Activated CD8-positive, alpha-beta T cell treated with anti-CD3 and anti-CD28 coated beads for 36 hours (primary cell): ENCODE measurements around the gene ANXA5. TPM values are rescaled to one million over a fixed set of nuclear protein-coding genes. Genes with fewer than 3 reads are reported as not detected.

Source experiments
- ATAC-seq: fragments of 200-7000 bp; cut with Tn5 transposase; one replicate; pipeline ENCODE4 v1.10.0; 2021; ENCODE audit warnings: mild to moderate bottlenecking, moderate library complexity
- CTCF ChIA-PET: fragments of 350-600 bp; sonication (Branson Sonifier 250); formaldehyde crosslinking; loops from one replicate; lab custom pipeline; 2021; ENCODE audit warnings: antibody characterized with exemption; lab: Charles Lee
- POLR2A ChIA-PET: fragments of 350-600 bp; sonication (Branson Sonifier 250); formaldehyde crosslinking; loops from one replicate; lab custom pipeline; 2021; ENCODE audit warnings: antibody characterized with exemption; lab: Charles Lee
- DNase-seq: peaks from one replicate; pipeline ENCODE4 v3.0.0-alpha.2; 2020
- H3K27ac Mint-ChIP-seq: one replicate; pipeline ENCODE4 v1.8.0; 2021; ENCODE audit warnings: mild to moderate bottlenecking, mixed read lengths
- H3K27me3 Mint-ChIP-seq: one replicate; pipeline ENCODE4 v1.8.0; 2021; ENCODE audit warnings: mixed read lengths
- H3K36me3 Mint-ChIP-seq: one replicate; pipeline ENCODE4 v1.8.0; 2021; ENCODE audit warnings: low read depth, mixed read lengths
- H3K4me1 Mint-ChIP-seq: one replicate; pipeline ENCODE4 v1.8.0; 2021; ENCODE audit warnings: low read depth, mixed read lengths
- H3K4me3 Mint-ChIP-seq: one replicate; pipeline ENCODE4 v1.8.0; 2021; ENCODE audit warnings: mild to moderate bottlenecking, moderate library complexity, mixed read lengths
- H3K9me3 Mint-ChIP-seq: one replicate; pipeline ENCODE4 v1.8.0; 2021; ENCODE audit warnings: mixed read lengths
- CTCF ChIP-seq: fragments of 200-600 bp; IDR thresholded peaks from one replicate; pipeline ENCODE4 v1.8.0; 2022; ENCODE audit warnings: antibody characterized with exemption, mild to moderate bottlenecking
- intact Hi-C: fragments of 100-400 bp; cut with micrococcal nuclease; formaldehyde crosslinking; loops from one replicate; pipeline ENCODE4 v1.10.0; 2022
- total RNA-seq, 2 experiments: library from RNA; stranded (reverse); gene quantifications; one replicate each; pipeline ENCODE4 v1.2.3, GENCODE V29; 2021

Gene ANXA5
- total RNA-seq, 2 experiments from 2014 or later: 31.4 to 34.1 TPM

- Mint-ChIP-seq H3K4me1 (no peaks in the 10 kb centered on the region), H3K9me3 (no peaks in the 10 kb centered on the region), H3K4me3 (no peak overlapping the region), H3K36me3 (no peaks in the 10 kb centered on the region), H3K27me3 (peaks cover 7% of the 10 kb centered on the region), H3K27ac (no peak overlapping the region)
- no peak for TF ChIP-seq CTCF
- ChIA-PET CTCF (interaction anchor here (1.8 kb wide), 1 partner anchor 167 kb away, joined by 6 read pairs; no protein-coding TSS in a partner anchor), POLR2A (no interaction called here)
- DNase-seq: no peak
- intact Hi-C loops: loop anchor here (10.0 kb wide), 2 partner anchors 167 to 277 kb away; no protein-coding TSS in a partner anchor
- no peak for ATAC-seq
These were observed 45.2 kb downstream of the ANXA5 start for GRCh38 chr4:121651597-121651996.

- intact Hi-C loops: loop anchor here (10.0 kb wide), 2 partner anchors 166 to 276 kb away; no protein-coding TSS in a partner anchor
- DNase-seq (no peak), ATAC-seq (no peak)
- no peak for TF ChIP-seq CTCF
- Mint-ChIP-seq H3K36me3 (no peaks in the 10 kb centered on the region), H3K27ac (no peak overlapping the region), H3K4me1 (no peaks in the 10 kb centered on the region), H3K9me3 (no peaks in the 10 kb centered on the region), H3K27me3 (peaks cover 7% of the 10 kb centered on the region), H3K4me3 (no peak overlapping the region)
- ChIA-PET POLR2A (no interaction called here), CTCF (interaction anchor here (1.8 kb wide), 1 partner anchor 166 kb away, joined by 6 read pairs; no protein-coding TSS in a partner anchor)
These were observed 46.0 kb downstream of the ANXA5 start for GRCh38 chr4:121650741-121651140.

GRCh38 chr4:121648516-121648915, 48.3 kb downstream of the ANXA5 start:
- no peak for ATAC-seq
- no peak for DNase-seq
- no peaks in the 10 kb centered on the region for H3K36me3 Mint-ChIP-seq
- TF ChIP-seq CTCF: no peak
- intact Hi-C loops: no loop called here
- ChIA-PET CTCF (no interaction called here), POLR2A (no interaction called here)
- H3K27ac Mint-ChIP-seq: no peak overlapping the region
- no peak overlapping the region for H3K4me3 Mint-ChIP-seq
- no peaks in the 10 kb centered on the region for H3K9me3 Mint-ChIP-seq
- no peaks in the 10 kb centered on the region for H3K4me1 Mint-ChIP-seq
- peaks cover 7% of the 10 kb centered on the region for H3K27me3 Mint-ChIP-seq

- Mint-ChIP-seq H3K27ac (no peak overlapping the region), H3K4me1 (no peaks in the 10 kb centered on the region), H3K27me3 (peaks cover 5% of the 10 kb centered on the region), H3K9me3 (no peaks in the 10 kb centered on the region), H3K36me3 (no peaks in the 10 kb centered on the region), H3K4me3 (no peak overlapping the region)
- POLR2A ChIA-PET: no interaction called here
- intact Hi-C loops: no loop called here
- DNase-seq (no peak), ATAC-seq (no peak)
- TF ChIP-seq CTCF: no peak
- CTCF ChIA-PET: interaction anchor here (1.4 kb wide), 1 partner anchor 93 kb away, joined by 4 read pairs; no protein-coding TSS in a partner anchor
These were observed 53.7 kb downstream of the ANXA5 start for GRCh38 chr4:121642876-121643585.

GRCh38 chr4:121642292-121642691, 54.5 kb downstream of the ANXA5 start:
- intact Hi-C loops: no loop called here
- TF ChIP-seq CTCF: no peak
- DNase-seq (no peak), ATAC-seq (no peak)
- Mint-ChIP-seq H3K4me1 (no peaks in the 10 kb centered on the region), H3K27me3 (peaks cover 5% of the 10 kb centered on the region), H3K27ac (no peak overlapping the region), H3K4me3 (no peak overlapping the region), H3K9me3 (no peaks in the 10 kb centered on the region), H3K36me3 (no peaks in the 10 kb centered on the region)
- POLR2A ChIA-PET: no interaction called here
- CTCF ChIA-PET: interaction anchor here (1.4 kb wide), 1 partner anchor 94 kb away, joined by 4 read pairs; no protein-coding TSS in a partner anchor
